Ureter (tissue), 1 donor: ENCODE data around the gene NRM. TPM values are rescaled to one million over a fixed set of nuclear protein-coding genes. Genes with fewer than 3 reads are reported as not detected.
"Not testable (repeated sequence)": the region's sequence is repeated elsewhere in the genome, so short reads cannot be mapped to it uniquely, and the experiment has no call there.

Source experiments
- DNase-seq: peaks from one replicate; pipeline ENCODE4 v3.0.0-alpha.2; 2020; ENCODE audit warnings: low spot score
- total RNA-seq: library from RNA; stranded (reverse); gene quantifications from one replicate; pipeline ENCODE4 v1.2.4, GENCODE V29; 2023
- donor health status: DM: yes; HTN: yes; CAD: no.

The NRM gene, protein sequence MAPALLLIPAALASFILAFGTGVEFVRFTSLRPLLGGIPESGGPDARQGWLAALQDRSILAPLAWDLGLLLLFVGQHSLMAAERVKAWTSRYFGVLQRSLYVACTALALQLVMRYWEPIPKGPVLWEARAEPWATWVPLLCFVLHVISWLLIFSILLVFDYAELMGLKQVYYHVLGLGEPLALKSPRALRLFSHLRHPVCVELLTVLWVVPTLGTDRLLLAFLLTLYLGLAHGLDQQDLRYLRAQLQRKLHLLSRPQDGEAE
- total RNA-seq, result 12.3 TPM

DNA sequence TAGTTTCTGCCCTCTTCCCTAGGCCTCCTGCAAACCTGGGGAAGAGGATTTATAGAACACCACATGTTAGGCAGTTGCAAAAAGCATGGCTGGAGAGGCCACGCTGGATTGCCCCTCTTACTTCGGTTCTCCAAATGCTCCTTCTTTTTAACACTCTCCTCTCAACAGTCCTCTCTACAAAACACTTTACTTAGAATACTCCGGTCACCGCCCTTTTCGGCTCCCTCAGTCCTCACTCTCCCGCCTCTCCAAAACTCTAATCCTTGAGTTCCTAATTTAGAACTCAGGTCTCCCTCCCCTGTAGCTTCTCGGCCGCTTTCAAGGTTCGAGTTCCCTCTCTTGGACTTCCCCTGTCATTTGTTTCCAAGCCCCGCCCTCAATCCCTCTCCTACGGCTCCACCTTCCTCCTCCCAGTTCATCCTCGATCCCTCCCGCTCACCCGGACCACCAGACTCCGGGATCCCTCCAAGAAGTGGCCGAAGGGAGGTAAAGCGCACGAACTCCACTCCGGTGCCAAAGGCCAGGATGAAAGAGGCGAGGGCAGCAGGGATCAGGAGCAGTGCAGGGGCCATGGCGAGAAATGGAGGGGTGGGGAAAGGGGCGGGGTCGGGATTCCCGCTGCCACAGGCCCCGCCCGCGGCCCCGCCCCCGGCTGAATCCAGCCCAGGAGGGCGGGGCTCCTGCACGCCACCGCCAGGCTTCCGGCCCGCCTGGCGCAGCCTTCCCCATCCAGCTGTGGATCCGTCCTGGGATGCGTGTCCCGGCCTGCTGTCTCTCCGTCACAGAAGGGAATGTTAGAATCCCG lies at the start of gene NRM:
NRM (minus strand) TSS at position 582 of the 805 bp plus-strand sequence; CDS start at position 572, 10 bp downstream.
- peak; percentile 88 for DNase-seq

DNA sequence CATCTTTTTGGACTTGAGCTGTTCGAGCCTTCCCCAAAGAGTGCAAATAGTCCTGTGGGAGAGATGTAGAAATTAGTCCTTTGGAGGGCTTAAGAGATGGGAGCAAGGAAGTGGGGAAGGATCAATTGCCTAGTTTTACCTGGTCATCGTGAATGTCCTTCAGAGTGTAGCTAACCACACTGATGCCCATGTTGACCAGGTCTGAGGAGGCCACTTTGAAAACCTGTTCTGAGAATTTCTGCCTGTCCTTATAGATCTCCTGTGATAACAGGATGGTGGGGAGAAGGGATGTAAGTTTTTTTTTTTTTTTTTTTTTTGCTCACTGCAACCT lies 49.7 kb upstream of the NRM start:
- no peak for DNase-seq

DNA sequence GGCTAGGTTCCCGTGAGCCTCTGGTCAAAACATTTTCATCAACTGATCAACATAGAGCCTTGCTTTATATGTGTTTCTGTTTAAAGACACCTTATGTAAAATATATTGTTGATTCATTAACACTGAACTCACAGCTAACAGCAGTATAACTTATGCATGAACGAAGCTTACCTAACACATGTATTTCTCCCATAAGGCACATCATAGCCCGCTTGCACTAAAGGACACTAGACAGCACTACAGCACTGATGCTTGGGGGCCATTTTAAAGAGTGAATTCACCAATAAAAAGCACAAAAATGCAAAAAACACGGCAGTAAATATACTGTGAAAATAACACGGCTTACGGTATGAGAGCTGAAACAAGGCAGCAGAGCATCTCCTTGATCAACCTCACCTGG lies 47.7 kb upstream of the NRM start:
- DNase-seq, result no peak

DNA sequence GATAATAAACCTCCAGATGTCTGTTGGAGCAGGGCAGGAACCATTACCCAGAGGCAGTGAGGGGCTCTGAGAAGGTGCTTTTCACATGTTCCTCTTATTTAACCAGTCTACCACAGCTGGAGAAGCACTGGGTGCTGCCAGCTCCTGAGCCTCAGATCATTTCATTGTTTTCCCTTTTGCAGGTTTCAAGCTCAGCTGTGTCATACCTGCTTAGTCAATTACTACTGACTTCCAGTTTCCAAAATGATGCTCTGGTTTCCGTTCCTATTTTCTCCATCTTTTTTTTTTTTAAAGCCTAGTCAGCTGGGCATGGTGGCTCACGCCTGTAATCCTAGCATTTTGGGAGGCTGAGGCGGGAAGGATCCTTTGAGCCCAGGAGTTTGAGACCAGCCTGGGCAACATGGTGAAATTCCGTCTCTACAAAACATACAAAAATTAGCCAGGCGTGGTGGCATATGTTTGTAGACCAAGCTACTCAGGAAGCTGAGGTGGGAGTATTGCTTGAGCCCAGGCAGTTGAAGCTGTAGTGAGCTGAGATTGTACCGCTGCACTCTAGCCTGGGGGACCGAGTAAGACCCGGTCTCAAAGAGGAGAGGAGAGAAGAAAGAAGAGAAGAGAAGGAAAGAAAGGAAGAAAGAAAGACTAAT lies 45.0 kb upstream of the NRM start:
- DNase-seq, result no peak

DNA sequence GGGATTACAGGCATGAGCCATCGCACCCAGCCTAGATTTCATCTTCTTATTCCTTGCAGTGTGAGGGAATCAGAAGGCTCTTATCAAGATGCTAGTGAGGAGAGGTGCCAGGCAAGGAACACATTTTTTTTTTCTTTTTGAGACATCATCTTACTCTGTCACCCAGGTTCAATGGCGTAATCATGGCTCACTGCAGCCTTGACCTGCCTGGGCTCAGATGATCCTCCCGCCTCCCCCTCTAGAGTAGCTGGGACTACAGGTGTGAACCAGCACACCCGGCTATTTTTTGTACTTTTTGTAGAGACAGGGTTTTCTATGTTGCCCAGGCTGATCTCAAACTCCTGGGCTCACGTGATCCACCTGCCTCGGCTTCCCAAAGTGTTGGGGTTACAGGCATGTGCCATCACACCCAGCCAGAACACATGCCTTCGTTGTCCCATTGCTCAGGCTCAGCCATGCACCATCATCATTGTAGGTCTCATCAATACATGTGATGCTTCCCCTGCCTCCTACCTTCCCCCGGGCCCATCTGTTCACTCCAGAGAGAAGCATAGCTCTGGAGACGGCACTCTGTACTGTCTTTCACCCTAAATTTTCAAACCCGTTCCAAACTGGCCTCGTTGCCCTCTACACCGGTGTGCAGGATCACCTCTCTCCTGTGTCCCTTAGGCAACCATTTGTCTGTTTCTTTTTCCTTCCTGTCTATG lies 41.6 kb upstream of the NRM start:
- no peak for DNase-seq

DNA sequence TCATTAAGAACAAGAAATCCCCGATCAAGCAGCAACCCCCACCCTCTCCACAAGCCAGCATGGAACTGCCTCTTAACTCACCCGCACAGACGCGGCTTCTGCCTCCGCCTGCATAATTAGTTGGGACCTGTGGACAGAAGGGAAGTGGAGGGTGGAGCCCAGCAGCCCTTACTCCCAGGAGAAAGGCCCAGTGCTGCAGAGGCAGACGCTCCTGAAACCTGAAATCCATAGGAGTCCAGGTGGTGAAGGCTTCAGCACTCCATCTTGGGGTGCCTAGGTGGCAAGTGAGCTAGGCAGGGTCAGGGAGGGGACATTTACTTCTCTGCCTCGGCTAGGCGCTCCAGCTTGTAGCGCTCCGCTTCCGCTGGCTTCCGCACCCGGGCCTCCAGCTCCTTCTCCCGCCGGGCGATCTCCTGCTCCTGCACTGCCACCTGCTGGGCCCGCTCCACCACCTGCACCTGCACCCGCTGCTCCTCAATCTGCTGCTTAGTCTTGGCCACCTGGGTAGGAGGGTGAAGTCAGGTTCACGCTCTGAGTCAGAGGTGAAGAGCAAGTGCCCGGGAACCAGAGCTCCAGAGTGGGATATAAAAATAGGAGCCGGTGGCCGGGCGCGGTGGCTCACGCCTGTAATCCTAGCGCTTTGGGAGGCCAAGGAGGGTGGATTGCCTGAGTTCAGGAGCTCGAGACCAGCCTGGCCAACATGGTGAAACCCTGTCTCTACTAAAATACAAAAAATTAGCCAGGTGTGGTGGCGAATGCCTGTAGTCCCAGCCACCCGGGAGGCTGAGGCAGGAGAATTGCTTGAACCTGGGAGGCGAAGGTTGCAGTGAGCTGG lies 40.0 kb upstream of the NRM start:
- DNase-seq, result peak; percentile 77

DNA sequence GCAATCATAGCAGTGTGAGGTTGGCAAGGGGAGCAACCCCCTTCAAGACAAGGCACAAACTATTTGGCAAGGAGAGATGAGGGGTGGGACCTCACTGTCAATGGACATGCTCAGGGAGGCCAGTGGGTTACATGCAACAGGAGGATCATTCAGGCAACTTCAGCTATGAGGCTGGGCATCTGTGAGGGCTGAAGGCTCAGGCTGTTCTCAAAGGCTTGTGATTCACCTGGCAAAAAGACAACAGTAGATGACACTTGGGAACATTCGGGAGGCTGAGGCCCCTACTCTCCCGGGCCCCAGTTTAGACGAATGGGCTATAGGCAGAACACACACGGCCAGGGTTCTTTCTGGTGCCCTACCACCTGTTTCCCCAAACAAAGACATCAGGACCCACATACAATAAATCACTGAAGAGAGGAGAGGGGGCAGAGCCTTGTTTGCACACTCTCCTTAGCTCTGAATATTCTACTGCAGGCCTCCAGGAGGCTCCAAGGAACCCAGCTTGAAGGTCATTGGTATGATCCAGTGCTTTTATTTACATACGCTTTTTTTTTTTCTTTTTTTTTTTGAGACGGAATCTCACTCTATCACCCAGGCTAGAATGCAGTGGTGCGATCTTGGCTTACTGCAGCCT lies 37.3 kb upstream of the NRM start:
- DNase-seq, result no peak

DNA sequence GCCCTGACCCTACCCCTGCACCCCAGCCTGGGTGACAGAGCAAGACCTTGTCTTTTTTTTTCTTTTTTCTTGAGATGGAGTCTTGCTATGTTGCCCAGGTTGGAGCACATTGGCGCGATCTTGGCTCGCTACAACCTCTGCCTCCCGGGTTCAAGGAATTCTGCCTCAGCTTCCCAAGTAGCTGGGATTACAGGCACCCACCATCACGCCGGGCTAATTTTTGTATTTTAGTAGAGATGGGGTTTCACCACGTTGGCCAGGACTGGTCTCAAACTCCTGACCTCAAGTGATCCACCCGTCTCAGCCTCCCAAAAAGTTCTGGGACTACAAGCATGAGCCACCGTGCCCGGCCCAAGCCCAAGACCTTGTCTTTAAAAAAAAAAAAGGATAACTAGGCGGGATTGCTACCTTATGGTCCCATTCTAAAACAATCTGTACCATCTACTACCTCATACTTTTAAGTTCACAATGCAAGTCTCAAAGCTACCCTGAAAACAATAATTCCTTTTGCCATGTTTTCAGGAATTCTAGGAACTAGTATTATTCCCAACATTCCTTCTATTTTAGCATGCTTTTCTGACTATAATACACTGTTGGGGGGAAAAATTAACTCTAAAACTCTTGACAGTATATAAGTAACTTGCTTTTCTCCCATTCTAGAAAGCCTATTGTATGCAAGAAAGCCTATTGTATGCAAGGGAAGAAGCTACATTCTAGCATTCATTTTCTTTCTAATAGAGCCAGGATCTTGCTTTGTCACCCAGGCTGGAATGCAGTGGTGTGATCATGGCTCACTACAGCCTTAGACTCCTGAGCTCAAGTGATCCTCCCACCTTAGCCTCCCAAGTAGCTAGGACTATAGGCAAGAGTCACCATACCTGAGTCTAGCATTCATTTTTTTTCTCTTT lies 36.0 kb upstream of the NRM start:
- DNase-seq, result no peak

DNA sequence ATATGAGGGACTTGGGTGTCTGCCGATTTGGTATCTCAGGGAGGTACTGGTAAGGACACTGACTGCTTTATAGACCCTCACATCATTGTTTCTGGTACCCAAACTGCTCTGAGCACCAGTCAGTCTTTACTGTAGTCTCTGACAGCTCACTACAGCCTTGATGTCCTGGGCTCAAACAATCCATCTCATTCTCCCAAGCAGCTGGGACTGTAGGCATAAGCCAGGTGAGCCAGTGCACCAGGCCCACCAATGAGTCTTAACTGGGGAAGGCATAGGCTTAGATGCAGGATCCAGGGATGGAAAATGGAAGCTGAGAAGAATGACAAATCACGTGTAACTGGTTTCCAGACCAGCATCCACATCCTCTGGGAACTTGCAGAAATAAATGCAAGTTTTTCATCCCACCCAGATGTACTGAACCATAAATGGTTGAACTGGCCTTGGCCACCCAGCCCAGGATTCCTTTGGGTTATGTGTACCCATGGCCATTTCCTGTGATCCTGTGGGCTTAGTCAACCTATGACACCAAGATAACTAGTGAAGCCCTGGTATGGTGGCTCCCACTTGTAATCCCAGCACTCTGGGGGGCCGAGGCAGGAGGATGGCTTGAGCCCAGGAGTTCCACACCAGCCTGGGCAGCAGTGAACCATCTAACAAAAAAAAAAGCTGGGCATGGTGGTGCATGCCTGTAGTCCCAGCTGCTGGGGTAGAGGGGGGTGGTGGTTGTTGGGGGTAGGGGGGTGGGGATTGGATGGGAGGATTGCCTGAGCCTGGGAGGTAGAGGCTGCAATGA lies 35.1 kb upstream of the NRM start:
- DNase-seq, result no peak

DNA sequence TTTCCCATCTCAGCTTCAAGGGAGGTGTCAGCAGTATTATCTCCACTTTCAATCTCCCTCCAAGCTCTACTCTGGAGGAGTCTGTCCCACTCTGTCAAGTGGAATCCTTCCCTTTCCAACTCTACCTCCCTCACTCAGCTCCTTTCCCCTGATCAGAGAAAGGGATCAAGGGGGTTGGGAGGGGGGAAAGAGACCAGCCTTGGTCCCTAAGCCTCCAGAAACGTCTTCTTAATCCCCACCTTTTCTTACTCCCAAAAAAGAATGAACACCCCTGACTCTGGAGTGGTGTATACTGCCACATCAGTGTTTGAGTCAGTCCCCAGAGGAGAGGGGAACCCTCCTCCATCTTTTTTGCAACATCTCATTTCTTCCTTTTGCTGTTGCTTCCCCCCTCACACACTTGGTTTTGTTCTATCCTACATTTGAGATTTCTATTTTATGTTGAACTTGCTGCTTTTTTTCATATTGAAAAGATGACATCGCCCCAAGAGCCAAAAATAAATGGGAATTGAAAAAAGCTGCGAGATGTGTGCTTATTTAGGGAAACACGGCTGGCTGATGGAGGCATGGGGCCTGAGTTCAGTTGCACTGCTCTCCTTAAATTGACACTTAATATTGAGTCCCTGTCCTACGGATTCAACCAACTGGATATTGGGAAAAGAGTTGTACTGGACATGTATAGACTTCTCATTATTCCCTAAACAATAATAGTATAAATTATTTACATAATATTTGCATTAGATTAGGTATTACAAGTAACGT lies 34.3 kb upstream of the NRM start:
- DNase-seq, result no peak

DNA sequence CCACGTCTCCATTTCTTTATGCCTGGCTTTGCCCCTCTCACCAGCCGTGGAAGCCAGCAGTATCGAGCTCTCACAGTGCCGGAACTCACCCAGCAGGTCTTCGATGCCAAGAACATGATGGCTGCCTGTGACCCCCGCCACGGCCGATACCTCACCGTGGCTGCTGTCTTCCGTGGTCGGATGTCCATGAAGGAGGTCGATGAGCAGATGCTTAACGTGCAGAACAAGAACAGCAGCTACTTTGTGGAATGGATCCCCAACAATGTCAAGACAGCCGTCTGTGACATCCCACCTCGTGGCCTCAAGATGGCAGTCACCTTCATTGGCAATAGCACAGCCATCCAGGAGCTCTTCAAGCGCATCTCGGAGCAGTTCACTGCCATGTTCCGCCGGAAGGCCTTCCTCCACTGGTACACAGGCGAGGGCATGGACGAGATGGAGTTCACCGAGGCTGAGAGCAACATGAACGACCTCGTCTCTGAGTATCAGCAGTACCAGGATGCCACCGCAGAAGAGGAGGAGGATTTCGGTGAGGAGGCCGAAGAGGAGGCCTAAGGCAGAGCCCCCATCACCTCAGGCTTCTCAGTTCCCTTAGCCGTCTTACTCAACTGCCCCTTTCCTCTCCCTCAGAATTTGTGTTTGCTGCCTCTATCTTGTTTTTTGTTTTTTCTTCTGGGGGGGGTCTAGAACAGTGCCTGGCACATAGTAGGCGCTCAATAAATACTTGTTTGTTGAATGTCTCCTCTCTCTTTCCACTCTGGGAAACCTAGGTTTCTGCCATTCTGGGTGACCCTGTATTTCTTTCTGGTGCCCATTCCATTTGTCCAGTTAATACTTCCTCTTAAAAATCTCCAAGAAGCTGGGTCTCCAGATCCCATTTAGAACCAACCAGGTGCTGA lies 33.3 kb upstream of the NRM start:
- DNase-seq, result not testable (repeated sequence)

DNA sequence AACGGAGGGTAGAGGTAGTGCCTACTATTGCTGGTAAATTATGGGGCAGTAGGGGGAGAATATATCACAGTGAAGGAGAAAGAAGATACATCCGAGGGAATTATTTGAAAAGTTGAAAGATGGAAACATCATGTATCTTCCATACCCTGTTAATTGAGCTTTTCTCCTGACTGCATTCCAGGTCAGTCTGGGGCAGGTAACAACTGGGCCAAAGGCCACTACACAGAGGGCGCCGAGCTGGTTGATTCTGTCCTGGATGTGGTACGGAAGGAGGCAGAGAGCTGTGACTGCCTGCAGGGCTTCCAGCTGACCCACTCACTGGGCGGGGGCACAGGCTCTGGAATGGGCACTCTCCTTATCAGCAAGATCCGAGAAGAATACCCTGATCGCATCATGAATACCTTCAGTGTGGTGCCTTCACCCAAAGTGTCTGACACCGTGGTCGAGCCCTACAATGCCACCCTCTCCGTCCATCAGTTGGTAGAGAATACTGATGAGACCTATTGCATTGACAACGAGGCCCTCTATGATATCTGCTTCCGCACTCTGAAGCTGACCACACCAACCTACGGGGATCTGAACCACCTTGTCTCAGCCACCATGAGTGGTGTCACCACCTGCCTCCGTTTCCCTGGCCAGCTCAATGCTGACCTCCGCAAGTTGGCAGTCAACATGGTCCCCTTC lies 32.5 kb upstream of the NRM start:
- DNase-seq, result not testable (repeated sequence)

DNA sequence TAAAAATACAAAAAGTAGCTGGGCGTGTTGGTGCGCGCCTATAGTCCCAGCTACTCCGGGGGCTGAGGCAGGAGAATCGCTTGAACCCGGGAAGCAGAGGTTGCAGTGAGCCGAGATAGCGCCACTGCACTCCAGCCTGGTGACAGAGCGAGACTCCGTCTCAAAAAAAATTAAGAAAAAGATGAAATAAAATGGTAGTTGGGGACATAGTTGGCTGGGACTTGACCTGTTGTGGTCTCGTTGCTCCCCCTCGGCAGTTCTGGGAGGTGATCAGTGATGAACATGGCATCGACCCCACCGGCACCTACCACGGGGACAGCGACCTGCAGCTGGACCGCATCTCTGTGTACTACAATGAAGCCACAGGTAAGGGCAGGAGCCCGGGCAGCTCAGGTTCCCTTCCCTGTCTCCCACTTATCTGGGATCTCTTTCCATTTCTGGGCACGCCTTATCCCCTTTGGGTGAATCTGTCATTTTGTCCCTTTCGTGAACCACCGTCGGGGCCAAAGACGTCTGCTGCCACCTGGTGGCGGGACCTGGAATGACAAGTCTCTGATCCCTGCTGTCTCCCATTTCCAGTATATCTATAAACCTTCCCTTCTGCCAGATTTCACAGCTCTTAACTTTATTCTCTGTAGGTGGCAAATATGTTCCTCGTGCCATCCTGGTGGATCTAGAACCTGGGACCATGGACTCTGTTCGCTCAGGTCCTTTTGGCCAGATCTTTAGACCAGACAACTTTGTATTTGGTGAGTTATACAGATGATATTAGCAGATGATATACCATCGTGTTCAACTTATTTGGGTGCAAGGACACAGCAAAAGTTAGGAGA lies 31.7 kb upstream of the NRM start:
- peak; percentile 89 for DNase-seq

DNA sequence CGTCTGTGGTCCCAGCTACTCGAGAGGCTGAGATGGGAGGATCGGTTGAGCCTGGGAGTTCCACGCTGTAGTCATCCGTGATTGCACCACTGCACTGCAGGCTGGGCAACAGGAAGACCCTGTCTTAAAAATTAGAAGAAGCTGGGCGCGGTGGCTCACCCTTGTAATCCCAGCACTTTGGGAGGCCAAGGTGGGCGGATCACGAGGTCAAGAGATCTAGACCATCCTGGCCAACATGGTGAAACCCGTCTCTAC lies 31.2 kb upstream of the NRM start:
- not testable (repeated sequence) for DNase-seq

DNA sequence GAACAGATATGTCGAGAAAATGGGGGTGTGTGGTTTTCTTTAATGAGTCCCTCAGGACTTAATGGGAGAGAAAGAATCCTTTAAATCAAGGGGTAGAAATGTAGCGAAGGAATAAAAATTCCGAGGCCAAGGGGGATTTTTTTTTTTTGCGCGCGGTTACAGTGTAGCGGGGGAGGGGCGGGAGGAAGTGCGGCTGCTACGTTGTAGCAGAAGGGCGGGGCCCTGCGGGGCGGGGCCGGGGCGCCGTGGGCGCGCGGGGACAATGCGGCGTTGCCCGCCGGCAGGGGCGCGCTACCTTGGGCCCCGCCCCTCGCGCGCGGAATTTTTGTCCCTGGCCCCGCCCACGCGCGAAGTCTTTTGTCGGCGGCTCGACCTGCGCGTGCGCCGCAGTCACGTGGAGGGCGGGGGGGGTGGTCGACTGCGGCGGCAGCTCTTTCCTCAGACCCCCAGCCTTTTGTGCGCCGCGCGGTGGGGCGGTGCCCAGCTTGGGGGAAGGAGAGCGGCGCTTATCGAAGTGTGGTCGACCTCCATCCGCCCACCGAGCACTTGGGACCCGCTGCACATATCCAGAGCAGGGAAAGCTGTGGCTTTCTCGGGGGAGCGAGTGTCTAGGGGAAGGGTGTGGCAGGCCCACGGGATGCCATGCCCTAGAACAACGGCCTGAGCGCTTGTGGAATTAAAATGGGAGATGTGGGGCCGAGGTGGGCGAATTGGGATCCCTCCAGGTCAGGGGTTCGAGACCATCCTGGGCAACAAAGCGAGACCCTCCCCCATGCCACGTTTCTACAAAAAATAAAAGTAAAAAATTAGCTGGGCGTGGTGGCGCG lies 30.6 kb upstream of the NRM start:
- DNase-seq, result peak; percentile 92
